Activated T-helper 1 cell treated with anti-CD3 and anti-CD28 coated beads, Interleukin-12 subunit alpha, Interleukin-12 subunit beta, Interleukin-2, Interleukin-4 antibody, amounts not matched to agents 30 ng/mL and 10 ng/mL and 1 ng/mL, durations not matched to agents 14 hours and 24 hours and 36 hours (primary cell): Measurements from ENCODE around the gene TIGD3. TPM values are rescaled to one million over a fixed set of nuclear protein-coding genes. Genes with fewer than 3 reads are reported as not detected.

ENCODE experiments used
- DNase-seq: peaks from one replicate; pipeline ENCODE4 v3.0.0; 2021; ENCODE audit warnings: low spot score
- H3K27ac Mint-ChIP-seq: one replicate; pipeline ENCODE4 v1.8.0; 2021; ENCODE audit warnings: mild to moderate bottlenecking, mixed read lengths
- H3K27me3 Mint-ChIP-seq: one replicate; pipeline ENCODE4 v1.8.0; 2022; ENCODE audit warnings: mild to moderate bottlenecking, moderate library complexity, mixed read lengths; ENCODE audit not compliant: insufficient read depth
- H3K36me3 Mint-ChIP-seq: one replicate; pipeline ENCODE4 v1.8.0; 2021; ENCODE audit warnings: low read depth, mixed read lengths
- H3K4me1 Mint-ChIP-seq: one replicate; pipeline ENCODE4 v1.8.0; 2021; ENCODE audit warnings: low read depth, mixed read lengths
- H3K4me3 Mint-ChIP-seq: one replicate; pipeline ENCODE4 v1.8.0; 2021; ENCODE audit warnings: mild to moderate bottlenecking, moderate library complexity, mixed read lengths
- H3K9me3 Mint-ChIP-seq: one replicate; pipeline ENCODE4 v1.8.0; 2021; ENCODE audit warnings: mixed read lengths
- intact Hi-C: fragments of 100-400 bp; cut with micrococcal nuclease; formaldehyde crosslinking; loops from one replicate; pipeline ENCODE4 v1.15.1; 2024
- total RNA-seq: library from RNA; stranded (reverse); gene quantifications from 2 replicates; pipeline ENCODE4 v1.2.3, GENCODE V29; 2022

TIGD3 gene
- total RNA-seq, 1 donor from 2014 or later, result 1.1 TPM

- H3K27ac Mint-ChIP-seq, result no peak overlapping the region
- H3K9me3 Mint-ChIP-seq, result no peaks in the 10 kb centered on the region
- peaks cover 17% of the 10 kb centered on the region for H3K27me3 Mint-ChIP-seq
- no peak for DNase-seq
- H3K4me1 Mint-ChIP-seq, result peaks cover 8% of the 10 kb centered on the region
- intact Hi-C loops, result no loop called here
- H3K36me3 Mint-ChIP-seq, result no peaks in the 10 kb centered on the region
- H3K4me3 Mint-ChIP-seq, result no peak overlapping the region
Observed at GRCh38 chr11:65357856-65358356, 3.4 kb downstream of the TIGD3 start.

- Mint-ChIP-seq H3K9me3 (no peaks in the 10 kb centered on the region), H3K4me3 (no peak overlapping the region), H3K36me3 (no peaks in the 10 kb centered on the region), H3K4me1 (no peaks in the 10 kb centered on the region), H3K27ac (peak overlapping the region; percentile 6), H3K27me3 (peaks cover 8% of the 10 kb centered on the region)
- DNase-seq, result no peak
- intact Hi-C loops, result no loop called here
Observed at GRCh38 chr11:65362320-65362931, 7.9 kb downstream of the TIGD3 start.

- Mint-ChIP-seq H3K9me3 (no peaks in the 10 kb centered on the region), H3K36me3 (no peaks in the 10 kb centered on the region), H3K27ac (no peak overlapping the region), H3K4me3 (no peak overlapping the region), H3K4me1 (no peaks in the 10 kb centered on the region), H3K27me3 (peaks cover 3% of the 10 kb centered on the region)
- DNase-seq, result no peak
- intact Hi-C loops, result no loop called here
Observed at GRCh38 chr11:65362966-65363365, 8.4 kb downstream of the TIGD3 start.

DNA sequence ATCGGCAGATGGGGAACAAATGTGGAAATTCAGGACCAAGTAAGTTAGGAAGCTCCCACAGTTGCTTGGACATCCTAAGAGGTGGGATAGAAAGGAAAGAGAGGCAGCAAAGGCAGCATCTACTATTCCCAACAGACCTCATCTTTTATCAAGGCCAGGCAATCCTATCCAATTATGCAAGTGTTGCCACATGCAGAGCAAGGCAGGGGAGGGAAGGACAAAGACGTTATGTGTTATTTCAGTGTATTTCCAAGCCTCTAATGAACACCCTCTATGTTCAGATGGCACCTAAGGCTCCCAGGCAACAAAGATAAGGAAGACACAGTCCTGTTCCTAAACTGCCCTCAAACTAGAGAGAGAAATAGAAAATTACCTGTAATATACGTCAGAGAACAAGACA lies 9.2 kb downstream of the TIGD3 start:
- no peaks in the 10 kb centered on the region for H3K4me1 Mint-ChIP-seq
- H3K27ac Mint-ChIP-seq, result no peak overlapping the region
- DNase-seq, result no peak
- no peaks in the 10 kb centered on the region for H3K36me3 Mint-ChIP-seq
- no peaks in the 10 kb centered on the region for H3K9me3 Mint-ChIP-seq
- intact Hi-C loops, result no loop called here
- no peak overlapping the region for H3K4me3 Mint-ChIP-seq
- H3K27me3 Mint-ChIP-seq, result peaks cover 1% of the 10 kb centered on the region

GRCh38 chr11:65366340-65366773 lies 11.8 kb downstream of the TIGD3 start:
- H3K4me1 Mint-ChIP-seq, result no peaks in the 10 kb centered on the region
- H3K27me3 Mint-ChIP-seq, result no peaks in the 10 kb centered on the region
- no peaks in the 10 kb centered on the region for H3K9me3 Mint-ChIP-seq
- H3K4me3 Mint-ChIP-seq, result no peak overlapping the region
- DNase-seq, result no peak
- H3K27ac Mint-ChIP-seq, result no peak overlapping the region
- intact Hi-C loops, result loop anchor here (1.0 kb wide), 3 partner anchors 50 to 144 kb away; no protein-coding TSS in a partner anchor
- no peaks in the 10 kb centered on the region for H3K36me3 Mint-ChIP-seq

GRCh38 chr11:65370659-65371049 lies 16.1 kb downstream of the TIGD3 start:
- no peaks in the 10 kb centered on the region for H3K4me1 Mint-ChIP-seq

GRCh38 chr11:65373839-65374580 lies 19.5 kb downstream of the TIGD3 start:
- Mint-ChIP-seq H3K27me3 (no peaks in the 10 kb centered on the region), H3K9me3 (no peaks in the 10 kb centered on the region), H3K27ac (no peak overlapping the region)

More at GRCh38 chr11:65370659-65371049, 16.1 kb downstream of the TIGD3 start:
- intact Hi-C loops, result no loop called here
- Mint-ChIP-seq H3K36me3 (no peaks in the 10 kb centered on the region), H3K4me3 (no peak overlapping the region), H3K27me3 (no peaks in the 10 kb centered on the region), H3K9me3 (no peaks in the 10 kb centered on the region), H3K27ac (no peak overlapping the region)
- no peak for DNase-seq

DNA sequence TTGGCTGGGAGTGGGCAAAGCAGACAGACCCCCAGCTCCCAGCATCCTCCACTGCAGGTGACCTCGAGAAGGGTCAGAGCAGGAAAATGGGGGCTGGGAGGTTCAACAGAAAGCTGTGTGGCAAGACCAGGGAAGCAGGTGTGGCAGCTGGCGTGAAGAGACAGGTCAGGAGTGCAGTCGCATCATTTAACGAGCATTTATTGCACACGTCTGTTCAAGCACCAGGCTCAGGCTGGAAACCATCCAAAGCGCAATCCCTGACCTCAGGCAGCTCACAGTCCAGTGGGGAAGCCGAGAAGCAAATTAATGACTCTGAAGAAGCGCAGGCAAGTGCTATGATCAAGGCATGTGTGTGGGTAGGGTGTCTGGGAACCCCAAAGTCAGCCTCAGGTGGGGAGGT lies 20.5 kb downstream of the TIGD3 start:
- no peak for DNase-seq
- Mint-ChIP-seq H3K4me3 (no peak overlapping the region), H3K36me3 (peaks cover 1% of the 10 kb centered on the region), H3K27me3 (no peaks in the 10 kb centered on the region), H3K9me3 (no peaks in the 10 kb centered on the region), H3K27ac (no peak overlapping the region), H3K4me1 (no peaks in the 10 kb centered on the region)
- intact Hi-C loops, result no loop called here

More at GRCh38 chr11:65373839-65374580, 19.5 kb downstream of the TIGD3 start:
- intact Hi-C loops, result no loop called here
- no peak overlapping the region for H3K4me3 Mint-ChIP-seq
- H3K4me1 Mint-ChIP-seq, result no peaks in the 10 kb centered on the region
- DNase-seq, result no peak
- H3K36me3 Mint-ChIP-seq, result peaks cover 1% of the 10 kb centered on the region

DNA sequence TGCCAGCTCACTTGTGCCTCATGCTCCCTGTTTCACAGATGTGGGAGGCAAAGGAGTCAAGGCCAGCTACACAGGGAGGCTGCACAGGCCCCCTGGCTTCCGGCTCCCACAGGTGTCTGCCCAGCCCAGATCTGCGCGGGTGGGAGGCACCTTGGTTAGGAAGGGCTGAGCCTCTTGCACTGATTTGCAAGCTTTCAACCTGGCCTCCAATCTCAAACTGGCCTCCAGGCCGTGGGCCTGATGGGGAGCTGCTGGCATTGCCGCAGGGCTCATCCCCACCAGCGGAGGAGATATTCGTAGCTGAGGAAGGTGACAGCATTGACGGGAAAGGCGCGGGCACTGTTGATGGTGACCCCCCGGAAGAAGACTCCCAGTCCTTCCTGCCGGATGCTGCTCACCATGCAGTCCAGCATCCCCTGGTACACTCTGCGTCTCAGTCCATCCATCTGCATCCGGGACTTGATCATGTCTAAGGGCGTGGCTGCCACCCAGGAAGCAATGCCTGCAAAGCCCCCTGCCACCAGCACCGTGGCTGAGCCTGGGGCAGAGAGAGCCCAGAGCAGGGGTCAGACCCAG lies 21.7 kb downstream of the TIGD3 start:
- Mint-ChIP-seq H3K27me3 (no peaks in the 10 kb centered on the region), H3K27ac (no peak overlapping the region), H3K4me1 (no peaks in the 10 kb centered on the region), H3K36me3 (peaks cover 1% of the 10 kb centered on the region), H3K9me3 (no peaks in the 10 kb centered on the region), H3K4me3 (no peak overlapping the region)
- intact Hi-C loops, result no loop called here
- no peak for DNase-seq

DNA sequence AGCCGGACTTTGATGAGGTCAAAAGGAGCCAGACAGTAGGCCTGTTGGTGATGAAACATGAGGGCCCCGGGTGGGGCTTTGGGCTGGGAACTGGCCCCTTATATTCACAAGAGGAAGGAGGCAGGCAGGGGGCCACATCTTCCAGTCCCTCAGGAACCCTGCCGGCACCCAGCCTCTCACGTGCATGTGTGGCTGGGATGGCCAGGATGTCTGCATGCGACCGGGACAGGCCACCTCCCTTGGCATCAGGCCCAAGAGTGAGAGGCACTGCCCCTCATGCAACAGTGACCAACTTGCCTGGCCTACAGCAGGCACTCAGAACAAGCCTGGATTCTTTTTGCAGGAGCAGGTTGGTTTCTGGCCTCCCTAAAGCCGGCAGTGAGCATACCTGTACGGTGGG lies 22.5 kb downstream of the TIGD3 start:
- Mint-ChIP-seq H3K4me1 (no peaks in the 10 kb centered on the region), H3K27ac (no peak overlapping the region), H3K9me3 (no peaks in the 10 kb centered on the region), H3K27me3 (no peaks in the 10 kb centered on the region), H3K36me3 (peaks cover 1% of the 10 kb centered on the region), H3K4me3 (no peak overlapping the region)
- intact Hi-C loops, result no loop called here
- no peak for DNase-seq

DNA sequence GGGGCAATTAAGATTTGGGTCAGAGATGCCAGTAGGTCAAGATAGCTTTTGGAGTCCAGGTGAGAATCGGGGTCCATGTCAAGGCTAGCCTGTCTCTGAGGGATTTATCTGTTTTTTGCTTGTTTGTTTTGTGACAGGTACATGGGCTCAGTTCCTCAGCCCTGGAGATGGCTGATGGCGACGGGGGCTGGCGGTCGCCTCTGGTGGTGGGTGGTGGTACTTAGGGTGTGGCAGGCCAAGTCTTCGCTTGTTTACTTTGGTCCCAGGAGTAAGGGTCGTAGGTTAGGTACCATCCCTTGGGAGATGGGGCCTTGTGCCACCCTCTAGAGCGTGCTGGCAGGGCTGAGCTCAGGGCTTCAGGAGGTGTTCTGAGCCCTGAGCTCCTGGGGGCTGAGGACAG lies 23.2 kb downstream of the TIGD3 start:
- DNase-seq, result no peak
- peaks cover 5% of the 10 kb centered on the region for H3K4me1 Mint-ChIP-seq
- intact Hi-C loops, result no loop called here
- H3K36me3 Mint-ChIP-seq, result peaks cover 1% of the 10 kb centered on the region
- H3K4me3 Mint-ChIP-seq, result no peak overlapping the region
- no peaks in the 10 kb centered on the region for H3K27me3 Mint-ChIP-seq
- H3K9me3 Mint-ChIP-seq, result no peaks in the 10 kb centered on the region
- H3K27ac Mint-ChIP-seq, result no peak overlapping the region

- intact Hi-C loops, result no loop called here
- no peak overlapping the region for H3K27ac Mint-ChIP-seq
- no peak for DNase-seq
- peaks cover 11% of the 10 kb centered on the region for H3K4me1 Mint-ChIP-seq
- H3K9me3 Mint-ChIP-seq, result no peaks in the 10 kb centered on the region
- H3K4me3 Mint-ChIP-seq, result no peak overlapping the region
- no peaks in the 10 kb centered on the region for H3K27me3 Mint-ChIP-seq
- peaks cover 1% of the 10 kb centered on the region for H3K36me3 Mint-ChIP-seq
Observed at GRCh38 chr11:65378208-65378927, 23.8 kb downstream of the TIGD3 start.
